DMS79 treated with DMSO at 0.1 percent for 48 hours (cell line): ENCODE data around the gene SLC16A11.
"Not testable (repeated sequence)": the region's sequence is repeated elsewhere in the genome, so short reads cannot be mapped to it uniquely, and the experiment has no call there.

ENCODE experiments used
- DNase-seq: peaks from one replicate; lab custom pipeline; 2025; lab: John Stamatoyannopoulos, UW

Gene SLC16A11

DNA sequence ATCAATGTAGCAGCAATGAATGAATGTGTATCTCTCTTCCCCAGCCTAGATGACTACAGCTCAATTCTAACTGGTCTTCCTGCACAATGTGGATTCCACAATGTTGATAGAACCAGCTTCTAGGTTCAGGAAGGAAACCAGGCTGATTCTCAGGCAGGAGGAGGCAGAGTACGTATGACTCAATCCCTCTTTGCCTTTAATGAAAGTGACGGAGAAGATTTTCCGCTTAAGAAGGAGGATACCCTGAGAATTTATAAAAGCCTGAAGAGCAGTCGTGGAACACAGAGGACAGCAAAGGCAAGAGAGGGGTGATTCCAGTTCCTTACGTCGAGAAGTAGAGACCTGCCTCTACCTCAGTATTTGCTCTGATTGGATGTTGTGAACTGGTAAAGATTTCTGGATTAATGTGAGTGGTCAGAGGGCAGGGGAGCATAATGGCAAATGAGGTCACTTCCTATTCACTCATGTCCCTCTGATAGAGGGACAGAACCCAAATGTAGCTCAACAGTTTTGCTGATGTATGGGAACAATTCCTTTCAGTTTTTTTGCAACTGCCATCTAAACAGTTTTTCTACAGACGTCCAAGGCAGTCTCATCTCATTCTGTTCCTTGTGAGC lies 15.0 kb upstream of the SLC16A11 start:
- no peak for DNase-seq

DNA sequence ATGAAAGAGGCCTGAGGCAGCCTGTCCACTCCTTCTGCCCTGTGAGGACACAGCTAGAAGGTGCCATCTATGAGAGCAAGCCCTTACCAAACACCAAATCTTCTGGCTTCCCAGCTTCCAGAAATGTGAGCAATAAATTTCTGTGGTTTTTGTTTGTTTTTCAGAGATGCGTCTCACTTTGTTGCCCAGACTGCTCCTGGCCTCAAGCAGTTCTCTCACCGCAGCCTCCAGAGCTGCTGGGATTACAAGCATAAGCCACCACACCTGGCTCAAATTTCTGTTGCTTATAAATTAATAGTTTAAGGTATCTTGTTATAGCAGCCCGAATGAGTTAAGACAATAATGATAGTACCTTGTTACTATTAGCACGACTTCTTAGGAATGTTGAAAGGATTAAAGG lies 12.5 kb upstream of the SLC16A11 start:
- DNase-seq: no peak

- DNase-seq: not testable (repeated sequence)
These were observed 6.7 kb upstream of the SLC16A11 start for GRCh38 chr17:7050583-7050982.

- DNase-seq: no peak
These were observed 5.1 kb upstream of the SLC16A11 start for GRCh38 chr17:7048968-7049367.

- DNase-seq: no peak
These were observed 3.7 kb upstream of the SLC16A11 start for GRCh38 chr17:7047566-7047965.

- peak; percentile 61 for DNase-seq
These were observed 3.0 kb upstream of the SLC16A11 start for GRCh38 chr17:7046725-7047397.

DNA sequence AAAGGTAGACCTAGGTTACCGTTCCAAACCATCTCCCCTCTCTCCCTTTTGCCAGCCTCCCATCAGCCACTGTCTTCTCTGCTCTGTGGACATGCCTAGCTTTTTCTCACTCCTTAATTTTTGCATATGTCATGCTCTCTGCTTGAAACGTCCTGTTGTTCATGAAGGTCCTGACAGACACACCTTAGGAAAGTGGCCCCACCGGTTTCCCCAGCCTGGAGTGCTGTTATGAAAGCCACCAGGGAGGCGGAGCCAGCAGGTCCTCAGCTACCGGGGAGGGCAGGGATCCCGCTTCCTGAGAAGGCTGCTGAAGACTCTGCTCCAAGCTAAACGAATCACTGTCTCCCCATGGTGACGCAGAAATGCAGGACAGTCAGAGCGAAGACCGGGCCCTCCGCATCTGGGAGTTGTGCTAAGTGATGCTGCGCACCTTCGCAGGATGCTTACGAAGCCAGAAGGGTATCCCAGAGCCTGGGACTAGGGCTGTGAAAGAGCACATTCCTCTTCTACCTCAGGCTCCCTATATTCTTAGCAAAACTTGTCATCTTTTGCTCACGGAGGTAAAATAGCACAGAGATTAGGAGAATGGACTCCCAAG lies 2.3 kb upstream of the SLC16A11 start:
- DNase-seq: peak; percentile 78

- peak; percentile 78 for DNase-seq
These were observed 1.7 kb upstream of the SLC16A11 start for GRCh38 chr17:7045492-7046126.

GRCh38 chr17:7043182-7043496 lies 753 bp downstream of the SLC16A11 start:
- no peak for DNase-seq

GRCh38 chr17:7042501-7043181 lies 1.3 kb downstream of the SLC16A11 start:
- peak; percentile 11 for DNase-seq

DNA sequence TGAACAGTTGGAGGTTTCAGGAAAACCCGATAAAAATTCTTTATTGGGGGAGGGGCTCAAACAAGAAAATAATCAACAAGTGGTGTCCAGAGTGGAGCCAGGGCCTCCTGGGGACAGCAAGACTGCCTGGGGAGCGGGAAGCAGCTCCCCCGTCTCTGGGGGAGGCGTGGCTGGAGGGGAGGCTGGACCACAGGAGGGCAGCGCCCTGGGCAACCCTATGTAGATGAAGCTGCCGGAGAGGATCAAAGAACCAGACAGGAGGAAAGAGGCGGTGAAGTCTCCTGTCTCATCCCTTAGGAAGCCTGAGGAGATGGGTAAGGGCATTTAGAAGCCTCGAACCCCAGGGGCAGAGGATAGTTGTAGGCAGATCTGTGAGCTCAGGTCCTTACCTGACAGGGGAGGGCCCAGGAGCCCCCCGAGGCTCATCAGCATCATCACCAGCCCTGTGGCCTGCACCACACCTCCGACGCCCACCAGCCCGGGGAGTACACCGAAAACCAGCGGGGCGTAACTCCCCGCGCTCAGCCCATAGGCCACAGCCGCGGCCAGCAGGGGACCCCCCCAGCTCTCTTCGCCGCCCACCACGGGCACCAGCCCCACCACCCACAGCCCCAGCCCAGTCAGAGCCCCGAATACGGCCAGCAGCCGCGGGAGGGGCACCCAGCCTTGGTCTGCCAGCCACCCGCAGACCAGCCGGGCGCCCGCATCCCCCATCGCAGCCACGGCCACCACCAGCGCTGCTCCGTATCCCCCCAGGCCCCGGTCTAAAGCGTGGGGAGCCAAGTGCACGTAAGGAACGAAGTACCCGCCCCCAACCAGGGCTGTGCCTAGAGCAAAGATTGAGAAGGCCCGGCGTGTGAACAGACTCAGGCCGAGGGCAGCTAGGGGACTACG lies 2.0 kb downstream of the SLC16A11 start:
- no peak for DNase-seq

- DNase-seq: no peak
These were observed 4.1 kb downstream of the SLC16A11 start for GRCh38 chr17:7039832-7040231.

DNA sequence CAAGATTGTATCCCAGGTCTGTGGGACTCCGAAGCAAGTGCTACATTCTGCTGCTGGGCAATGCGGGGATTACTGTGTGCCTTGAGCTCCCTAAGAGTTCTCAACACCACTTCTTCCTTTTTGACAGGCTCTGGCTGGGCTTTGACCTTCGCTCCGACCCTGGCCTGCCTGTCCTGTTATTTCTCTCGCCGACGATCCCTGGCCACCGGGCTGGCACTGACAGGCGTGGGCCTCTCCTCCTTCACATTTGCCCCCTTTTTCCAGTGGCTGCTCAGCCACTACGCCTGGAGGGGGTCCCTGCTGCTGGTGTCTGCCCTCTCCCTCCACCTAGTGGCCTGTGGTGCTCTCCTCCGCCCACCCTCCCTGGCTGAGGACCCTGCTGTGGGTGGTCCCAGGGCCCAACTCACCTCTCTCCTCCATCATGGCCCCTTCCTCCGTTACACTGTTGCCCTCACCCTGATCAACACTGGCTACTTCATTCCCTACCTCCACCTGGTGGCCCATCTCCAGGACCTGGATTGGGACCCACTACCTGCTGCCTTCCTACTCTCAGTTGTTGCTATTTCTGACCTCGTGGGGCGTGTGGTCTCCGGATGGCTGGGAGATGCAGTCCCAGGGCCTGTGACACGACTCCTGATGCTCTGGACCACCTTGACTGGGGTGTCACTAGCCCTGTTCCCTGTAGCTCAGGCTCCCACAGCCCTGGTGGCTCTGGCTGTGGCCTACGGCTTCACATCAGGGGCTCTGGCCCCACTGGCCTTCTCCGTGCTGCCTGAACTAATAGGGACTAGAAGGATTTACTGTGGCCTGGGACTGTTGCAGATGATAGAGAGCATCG lies 5.6 kb downstream of the SLC16A11 start:
- DNase-seq: no peak

- DNase-seq: peak; percentile 97
These were observed 8.1 kb downstream of the SLC16A11 start, which contains the start of gene SLC16A13 for GRCh38 chr17:7035591-7036368. TSS of gene SLC16A13 (plus strand) at chr17:7036015. CDS start at chr17:7036383, 368 bp downstream.

DNA sequence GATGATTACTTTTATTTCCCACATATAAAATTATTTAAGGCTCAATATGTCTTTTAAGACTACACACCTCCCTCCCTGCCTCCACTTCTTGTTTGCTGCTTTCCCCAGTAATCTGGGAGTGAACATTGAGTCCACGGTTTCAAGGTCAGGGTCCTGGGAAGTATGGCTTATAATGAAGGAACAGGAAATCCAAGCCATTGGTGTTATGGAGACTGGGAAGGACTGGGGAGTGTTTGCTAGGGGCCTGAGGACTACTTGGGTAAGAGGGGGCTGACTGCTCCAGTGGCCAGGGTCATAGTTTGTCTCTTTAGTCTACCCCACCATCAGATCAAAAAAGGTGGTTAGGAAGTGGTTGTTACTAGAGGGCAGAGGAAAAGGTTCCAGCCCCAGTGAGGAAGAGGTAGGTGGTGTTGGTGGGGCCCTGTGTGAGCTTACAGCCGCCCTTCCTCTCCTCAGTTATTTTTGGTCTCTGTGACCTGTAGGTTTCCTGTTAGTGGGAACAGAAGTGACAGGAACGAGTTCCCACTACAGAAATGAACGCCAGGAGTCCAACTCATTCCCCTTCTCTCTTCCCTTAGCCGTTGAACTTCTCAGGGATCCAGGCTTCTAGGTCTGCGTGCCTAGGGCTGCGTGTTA lies 8.8 kb downstream of the SLC16A11 start:
- DNase-seq: no peak

DNA sequence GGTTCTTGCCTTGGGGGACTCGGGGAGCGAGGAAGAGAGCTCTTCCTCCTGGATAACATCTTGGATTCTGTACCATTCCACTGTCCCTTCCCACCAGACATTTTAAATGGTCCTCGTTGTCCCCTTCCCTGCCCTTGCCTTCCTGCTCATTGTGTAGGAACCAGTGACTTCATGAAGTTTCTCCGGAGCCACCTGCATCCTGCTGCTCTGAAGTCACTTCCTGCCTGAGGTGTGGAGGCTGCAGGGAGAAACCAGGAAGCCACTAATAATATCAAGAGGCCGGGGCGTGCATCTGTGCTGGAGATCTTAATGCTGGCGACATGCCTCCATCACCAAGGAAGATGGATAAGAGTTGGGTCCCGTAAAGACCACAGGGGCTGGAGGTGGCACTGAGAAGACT lies 14.2 kb downstream of the SLC16A11 start:
- DNase-seq: no peak

- no peak for DNase-seq
These were observed 14.8 kb downstream of the SLC16A11 start for GRCh38 chr17:7029096-7029495.

DNA sequence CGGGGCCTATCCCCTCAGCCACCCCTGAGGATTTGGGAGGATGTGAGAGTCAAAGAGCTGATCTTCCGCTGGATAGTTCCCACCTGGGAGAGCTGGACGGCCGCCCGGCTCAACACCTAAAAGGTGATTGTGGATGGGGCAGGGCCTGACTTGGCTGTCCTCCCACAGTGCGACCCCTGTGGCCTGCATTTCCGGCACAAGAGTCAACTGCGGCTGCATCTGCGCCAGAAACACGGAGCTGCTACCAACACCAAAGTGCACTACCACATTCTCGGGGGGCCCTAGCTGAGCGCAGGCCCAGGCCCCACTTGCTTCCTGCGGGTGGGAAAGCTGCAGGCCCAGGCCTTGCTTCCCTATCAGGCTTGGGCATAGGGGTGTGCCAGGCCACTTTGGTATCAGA lies 16.6 kb downstream of the SLC16A11 start:
- DNase-seq: no peak

GRCh38 chr17:7026471-7027115 lies 17.3 kb downstream of the SLC16A11 start:
- no peak for DNase-seq
